Endometrial microvascular endothelial cells (primary cell): ENCODE measurements around the gene ACSS1. TPM values are rescaled to one million over a fixed set of nuclear protein-coding genes. Genes with fewer than 3 reads are reported as not detected.
"Not testable (repeated sequence)": the region's sequence is repeated elsewhere in the genome, so short reads cannot be mapped to it uniquely, and the experiment has no call there.

Source experiments
- in situ Hi-C: cut with HindIII; loops from 2 replicates; pipeline ENCODE4 v1.10.0; 2017; ENCODE audit warnings: low sequenced_read_pairs, low pct_unique_long_range_greater_than_20kb; ENCODE audit errors: inconsistent ontology term
- total RNA-seq: library from RNA; depleted of rRNA; stranded (reverse); fragments of >200 nt; gene quantifications from one replicate; pipeline ENCODE4 v1.2.3, GENCODE V29; 2015; ENCODE audit errors: inconsistent ontology term

The ACSS1 gene
- total RNA-seq, 1 donor from 2014 or later, result 4.5 TPM

DNA sequence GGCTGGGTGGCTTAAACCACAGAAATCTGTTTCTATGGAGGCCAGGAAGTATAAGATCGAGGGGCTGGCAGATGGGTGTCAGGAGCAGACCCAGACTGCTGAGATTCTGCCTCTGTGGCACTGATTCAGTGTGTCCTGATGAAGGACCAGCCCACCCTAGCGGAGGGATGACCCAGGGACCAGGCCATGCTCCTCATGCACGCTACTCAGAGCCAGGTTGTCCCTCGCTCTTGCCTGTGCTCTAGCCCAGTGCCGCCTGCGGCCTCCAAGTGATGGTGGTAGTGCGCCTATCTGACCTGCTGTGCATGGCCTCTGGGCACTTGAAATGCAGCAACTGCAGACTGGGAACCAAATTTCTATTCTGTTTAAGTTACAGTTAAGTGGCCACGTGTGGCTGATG lies 52.3 kb downstream of the ACSS1 start:
- in situ Hi-C loops, result no loop called here

DNA sequence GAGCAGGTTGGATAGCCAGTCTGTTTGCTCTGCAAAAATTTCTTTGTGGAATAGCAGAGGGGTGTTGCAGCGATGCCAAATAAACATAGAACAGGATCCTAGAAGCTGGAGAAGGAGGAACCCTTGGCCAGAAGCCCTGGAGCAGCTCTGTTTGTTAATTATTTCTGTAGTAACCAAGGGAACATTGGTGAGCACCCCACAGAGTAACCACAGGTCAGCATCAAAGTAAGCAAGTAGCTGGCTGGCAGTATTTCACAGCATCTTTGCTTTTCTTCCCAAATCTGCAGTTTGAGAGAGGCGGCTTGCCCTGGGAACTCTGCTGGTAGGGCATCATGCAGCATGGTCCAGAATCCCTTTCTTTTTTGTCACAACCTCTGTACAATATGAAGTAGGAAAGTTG lies 52.7 kb downstream of the ACSS1 start:
- in situ Hi-C loops, result no loop called here

- in situ Hi-C loops, result no loop called here
Observed at GRCh38 chr20:25003002-25003401, 54.9 kb downstream of the ACSS1 start.

GRCh38 chr20:25001323-25001722 lies 56.6 kb downstream of the ACSS1 start:
- in situ Hi-C loops, result not testable (repeated sequence)

- in situ Hi-C loops, result no loop called here
Observed at GRCh38 chr20:25000268-25000801, 57.6 kb downstream of the ACSS1 start.

- in situ Hi-C loops, result no loop called here
Observed at GRCh38 chr20:24999568-24999967, 58.4 kb downstream of the ACSS1 start.

DNA sequence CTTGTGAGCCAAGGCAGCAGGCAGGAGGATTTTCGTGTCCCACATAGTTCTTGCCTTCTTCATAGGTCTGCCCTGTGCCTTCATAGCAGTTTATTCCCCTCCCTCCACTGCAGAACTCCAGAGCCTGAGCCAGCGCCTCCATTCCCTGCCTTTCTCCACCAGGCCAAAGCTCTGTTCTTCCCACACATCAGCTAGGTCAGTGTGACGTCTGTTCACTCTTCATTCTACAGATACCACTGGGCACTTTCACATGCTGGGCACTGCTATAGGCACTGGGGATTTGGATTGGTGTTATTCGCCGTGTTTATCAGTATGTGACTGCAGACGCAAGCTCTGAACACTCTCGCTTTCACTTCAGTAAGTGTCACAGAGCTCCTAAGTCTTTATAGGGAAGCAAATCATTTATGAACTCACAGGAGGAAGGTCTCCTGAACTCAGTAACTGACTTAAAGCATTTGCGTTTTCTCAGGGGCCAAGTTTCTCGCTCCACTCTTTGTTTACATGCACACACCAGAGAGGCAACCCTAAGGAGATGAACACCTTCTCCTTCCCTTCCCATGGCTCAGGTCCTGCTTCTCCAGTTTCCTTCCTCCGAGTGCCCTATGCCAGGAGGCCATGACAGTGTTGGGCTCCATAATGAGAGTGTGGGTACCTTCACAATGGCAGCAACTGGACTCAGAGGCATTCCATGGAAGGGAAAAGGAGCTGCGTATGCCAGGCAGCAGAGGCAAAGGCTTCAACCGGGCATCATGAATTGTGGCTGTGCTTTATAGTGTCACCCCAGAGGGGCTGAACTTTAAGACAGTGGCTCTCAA lies 59.1 kb downstream of the ACSS1 start:
- in situ Hi-C loops, result no loop called here

DNA sequence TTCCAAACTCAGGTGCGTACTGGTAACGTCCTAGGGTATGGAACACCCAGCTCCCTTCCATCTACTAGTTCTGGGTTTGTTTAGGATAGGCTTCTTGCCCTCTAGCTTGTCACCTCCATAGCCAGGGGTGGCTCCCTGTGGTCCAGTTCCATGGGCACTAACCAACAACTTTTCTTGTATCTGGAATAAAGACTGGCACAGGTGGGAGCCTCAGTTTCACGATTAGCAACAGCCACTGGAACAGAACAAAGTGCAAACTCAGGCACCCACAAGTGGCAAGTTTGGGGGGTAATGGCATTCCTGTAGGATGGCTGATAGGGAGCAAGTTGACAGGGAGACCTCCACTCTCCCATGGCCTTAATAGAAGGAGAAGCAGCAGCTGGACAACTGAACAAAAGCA lies 59.8 kb downstream of the ACSS1 start:
- in situ Hi-C loops, result no loop called here

GRCh38 chr20:24996449-24997377 lies 61.2 kb downstream of the ACSS1 start:
- in situ Hi-C loops, result no loop called here

DNA sequence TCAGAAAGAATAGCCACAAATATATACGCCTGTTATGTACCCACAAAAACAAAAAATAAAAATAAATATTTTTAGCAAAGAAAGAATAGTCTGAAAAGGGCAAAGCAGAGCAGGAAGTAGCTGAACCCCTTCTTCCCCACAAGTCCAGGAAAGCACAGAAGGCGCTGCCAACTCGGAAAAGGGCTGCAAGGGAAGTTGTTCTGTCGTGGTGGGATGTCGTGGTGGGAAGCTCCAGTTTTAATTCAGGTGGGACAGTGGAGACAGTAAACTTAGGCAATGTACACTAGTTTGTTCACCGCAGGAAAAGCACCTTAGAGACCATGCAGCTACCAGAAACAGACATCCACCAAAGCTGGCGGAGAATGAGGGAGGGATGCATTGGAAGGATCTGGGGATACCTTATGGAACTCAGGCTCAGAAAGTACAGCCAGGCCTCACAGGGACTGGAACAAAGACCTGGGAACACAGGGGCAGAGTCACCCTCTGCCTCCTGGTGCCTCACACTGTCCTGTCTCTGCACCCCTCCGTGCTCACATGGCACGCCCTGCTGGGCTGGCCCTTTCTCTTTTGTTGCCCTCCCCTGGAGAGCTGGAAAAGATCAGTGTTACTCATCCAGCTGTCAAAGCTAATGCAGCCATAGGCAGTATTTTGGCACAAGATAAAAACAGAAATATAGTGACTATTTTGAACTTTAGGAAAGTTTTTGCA lies 62.0 kb downstream of the ACSS1 start:
- in situ Hi-C loops, result no loop called here

DNA sequence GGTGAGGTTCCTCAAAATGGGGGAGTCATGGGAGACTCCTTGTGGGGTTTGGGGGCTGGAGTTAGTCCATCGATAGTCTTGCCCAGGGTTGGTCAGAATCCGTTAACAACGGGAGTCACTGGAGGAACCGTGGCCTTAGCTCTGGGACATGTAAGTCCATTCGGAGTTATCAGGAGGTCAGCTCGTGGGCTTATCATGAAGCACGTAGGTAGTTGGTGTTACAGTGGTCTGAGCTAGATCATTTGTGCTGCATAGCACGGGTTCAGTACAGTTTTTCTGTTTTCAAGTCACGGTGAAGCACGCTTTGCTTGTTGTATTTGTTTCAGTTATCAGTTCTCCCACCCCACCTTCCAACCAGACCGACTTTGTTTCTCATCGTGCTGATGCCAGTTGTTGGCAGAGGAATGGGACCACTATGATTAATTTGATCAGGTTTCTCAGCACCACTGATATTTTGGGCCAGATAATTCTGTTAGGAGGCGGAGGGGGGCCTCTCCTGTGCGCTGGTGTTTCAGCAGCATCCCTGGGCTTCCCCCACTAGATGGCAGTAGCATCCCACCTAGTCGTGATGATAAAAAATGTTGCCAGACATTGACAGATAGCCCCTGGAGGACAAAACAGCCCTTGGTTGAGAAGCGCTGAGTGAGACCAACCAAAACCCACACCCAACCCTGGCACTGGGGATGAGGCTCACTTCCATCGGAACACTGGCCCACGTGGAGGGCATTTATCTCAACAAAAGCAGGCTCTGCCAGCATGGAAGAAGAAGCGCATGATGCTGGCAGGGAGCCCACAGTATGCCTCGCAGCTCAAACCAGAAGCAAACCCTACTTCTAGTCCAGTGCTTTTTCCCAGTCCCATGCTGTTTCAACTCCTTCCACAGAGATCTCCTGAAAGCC lies 63.2 kb downstream of the ACSS1 start:
- in situ Hi-C loops, result no loop called here

DNA sequence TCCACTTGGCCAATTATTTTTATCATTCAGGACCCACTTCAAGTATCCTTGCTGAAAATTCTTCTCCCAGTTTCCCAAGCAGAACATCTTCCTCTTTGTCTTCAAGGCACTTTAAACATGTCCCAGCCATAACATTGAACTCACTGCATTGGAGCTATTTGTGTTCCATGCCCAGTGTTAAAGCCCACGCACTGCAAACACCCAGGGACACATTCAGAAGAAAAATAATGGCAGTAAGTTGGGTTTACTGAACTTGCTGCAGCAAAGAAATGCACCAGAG lies 63.8 kb downstream of the ACSS1 start:
- in situ Hi-C loops, result no loop called here

- in situ Hi-C loops, result no loop called here
Observed at GRCh38 chr20:24993337-24994185, 64.4 kb downstream of the ACSS1 start.

DNA sequence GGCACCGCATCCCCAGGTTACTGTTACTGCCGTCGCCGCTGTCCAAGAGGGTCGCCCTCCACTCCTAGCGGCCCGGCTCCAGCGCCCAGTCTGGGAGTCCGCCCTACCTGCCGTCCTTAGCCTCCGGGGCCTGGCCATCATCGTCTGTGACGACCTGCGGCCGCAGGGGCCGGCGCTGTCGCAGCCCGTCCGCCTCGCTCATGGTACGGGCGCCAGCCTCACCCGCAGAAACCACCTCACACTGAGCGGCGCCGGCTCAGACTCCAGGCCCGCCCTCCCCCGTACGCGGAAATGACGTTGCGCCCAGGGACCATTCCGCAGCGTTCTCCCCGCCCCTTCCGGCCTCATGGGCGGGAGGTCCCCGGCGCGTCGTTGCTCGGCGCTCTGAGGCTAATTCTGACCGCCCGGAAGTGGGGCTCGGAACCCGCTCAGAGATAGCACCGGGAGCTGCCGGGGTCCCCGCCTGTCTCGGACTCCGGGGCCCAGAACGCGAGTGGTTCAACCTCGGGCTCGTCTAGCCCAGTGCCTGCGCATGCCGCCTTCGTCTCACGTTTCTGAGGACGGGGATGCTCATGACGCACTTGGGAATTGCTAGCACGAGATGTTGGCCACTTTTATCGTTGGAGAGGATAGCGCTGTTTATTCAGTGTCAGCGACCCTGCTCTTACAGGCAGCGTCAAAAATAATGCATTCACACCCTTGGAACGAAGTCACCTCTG lies 65.3 kb downstream of the ACSS1 start, which contains the start of gene APMAP:
Gene APMAP, minus strand, starts transcription at position 265 of the 719 bp plus-strand sequence. Its CDS starts 63 bp downstream, at position 202.
- in situ Hi-C loops, result no loop called here

DNA sequence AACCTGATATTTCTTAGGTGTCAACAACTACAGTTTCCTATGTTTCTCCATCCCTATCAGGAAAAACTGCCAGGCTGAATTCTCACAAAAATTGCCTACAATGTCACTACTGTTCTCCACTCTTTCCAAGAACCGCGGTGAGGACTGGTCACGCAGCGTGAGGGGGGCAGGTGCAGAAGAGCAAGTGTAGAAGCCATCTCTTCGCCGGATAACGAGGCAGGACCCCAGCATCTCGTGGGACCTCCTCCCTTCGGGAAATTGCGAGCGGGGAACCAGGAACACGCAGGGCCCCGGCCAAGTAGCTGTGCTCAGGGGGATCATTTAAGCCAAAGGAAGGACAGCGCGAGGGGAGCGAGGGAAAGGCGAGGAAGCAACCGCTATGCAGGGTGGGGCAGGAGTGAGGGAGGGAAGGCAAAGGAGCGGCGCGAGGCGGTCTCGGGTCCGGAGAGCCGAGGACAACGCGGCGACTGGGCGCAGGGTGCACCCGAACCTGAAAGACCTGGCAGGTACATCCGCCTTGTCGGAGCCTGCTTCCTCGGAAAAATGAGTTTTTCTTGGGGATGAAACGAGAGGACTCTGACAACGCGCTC lies 65.9 kb downstream of the ACSS1 start:
- in situ Hi-C loops, result no loop called here

DNA sequence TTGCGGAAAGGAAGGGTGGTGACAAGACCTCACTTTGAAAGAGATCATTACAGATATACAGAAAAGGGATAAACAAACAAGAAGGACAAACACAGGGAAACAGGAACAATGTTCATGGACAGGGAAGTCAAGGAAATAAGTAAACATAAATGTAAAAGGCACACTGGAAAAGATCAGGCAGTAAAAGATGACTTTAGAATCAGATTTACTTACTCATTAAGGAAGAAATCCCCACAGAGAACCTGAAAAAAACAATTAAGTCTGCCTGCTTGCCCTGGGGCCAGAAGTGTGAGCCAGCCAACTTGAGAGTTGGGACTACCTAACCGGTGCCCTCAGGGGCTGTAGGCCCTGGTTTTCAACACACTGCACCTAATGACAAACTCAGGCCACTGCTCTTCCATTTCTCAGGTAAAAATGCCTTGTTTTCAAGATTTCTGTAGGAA lies 67.1 kb downstream of the ACSS1 start:
- in situ Hi-C loops, result no loop called here
